H9 (cell line): ENCODE data around the gene GLRA2. TPM values are rescaled to one million over a fixed set of nuclear protein-coding genes. Genes with fewer than 3 reads are reported as not detected.

ENCODE experiments used
- DNase-seq: peaks from one replicate; pipeline ENCODE4 v3.0.0-alpha.2; 2017
- H2AFZ ChIP-seq: one replicate; pipeline ENCODE4 v1.6.1; 2013; ENCODE audit warnings: mild to moderate bottlenecking, low read length, control low read depth, moderate library complexity
- H2AK5ac ChIP-seq: 2 replicates; pipeline ENCODE4 v1.6.1; 2013; ENCODE audit warnings: low read length, control low read depth, mixed read lengths; ENCODE audit not compliant: insufficient read length
- H2BK120ac ChIP-seq: one replicate; pipeline ENCODE4 v1.6.1; 2013; ENCODE audit warnings: low read depth, mild to moderate bottlenecking, low read length, control low read depth, inconsistent platforms; ENCODE audit not compliant: poor library complexity, severe bottlenecking
- H2BK12ac ChIP-seq: 2 replicates; pipeline ENCODE4 v1.6.1; 2013; ENCODE audit warnings: low read length, control low read depth, mixed read lengths, low read depth; ENCODE audit not compliant: insufficient read length
- H2BK15ac ChIP-seq: 2 replicates; pipeline ENCODE4 v1.6.1; 2013; ENCODE audit warnings: low read depth, low read length, control low read depth
- H2BK20ac ChIP-seq: one replicate; pipeline ENCODE4 v1.6.1; 2013; ENCODE audit warnings: low read depth, mild to moderate bottlenecking, low read length, control low read depth, inconsistent platforms; ENCODE audit not compliant: poor library complexity, severe bottlenecking
- H2BK5ac ChIP-seq: 2 replicates; pipeline ENCODE4 v1.6.1; 2013; ENCODE audit warnings: low read length, control low read depth, mixed read lengths; ENCODE audit not compliant: insufficient read length
- H3K14ac ChIP-seq: 2 replicates; pipeline ENCODE4 v1.6.1; 2013; ENCODE audit warnings: low read length, control low read depth; ENCODE audit not compliant: insufficient read depth
- H3K18ac ChIP-seq: 2 replicates; pipeline ENCODE4 v1.6.1; 2013; ENCODE audit warnings: low read depth, mild to moderate bottlenecking, mixed read lengths, low read length, control low read depth; ENCODE audit not compliant: insufficient read length
- H3K23ac ChIP-seq: 2 replicates; pipeline ENCODE4 v1.6.1; 2013; ENCODE audit warnings: low read length, control low read depth, mixed read lengths, low read depth; ENCODE audit not compliant: insufficient read length
- H3K23me2 ChIP-seq: 2 replicates; pipeline ENCODE4 v1.6.1; 2013; ENCODE audit warnings: low read depth, mild to moderate bottlenecking, mixed read lengths, low read length, control low read depth; ENCODE audit not compliant: insufficient read length, poor library complexity, severe bottlenecking
- H3K27ac ChIP-seq: 2 replicates; pipeline ENCODE4 v1.5.1; 2013; ENCODE audit warnings: low read length, control low read depth, mixed read lengths, low read depth; ENCODE audit not compliant: insufficient read length
- H3K27me3 ChIP-seq: 2 replicates; pipeline ENCODE4 v1.6.1; 2013; ENCODE audit warnings: low read length, control low read depth, inconsistent platforms; ENCODE audit not compliant: insufficient read depth
- H3K4ac ChIP-seq: 2 replicates; pipeline ENCODE4 v1.6.1; 2013; ENCODE audit warnings: low read depth, mild to moderate bottlenecking, control low read depth, inconsistent platforms, low read length, moderate library complexity
- H3K4me1 ChIP-seq: 2 replicates; pipeline ENCODE4 v1.6.1; 2013; ENCODE audit warnings: low read length, control low read depth, inconsistent platforms; ENCODE audit not compliant: insufficient read depth
- H3K4me2 ChIP-seq: 2 replicates; pipeline ENCODE4 v1.6.1; 2013; ENCODE audit warnings: low read length, control low read depth, mixed read lengths; ENCODE audit not compliant: insufficient read length, insufficient read depth
- H3K56ac ChIP-seq: 2 replicates; pipeline ENCODE4 v1.6.1; 2013; ENCODE audit warnings: low read depth, mild to moderate bottlenecking, mixed read lengths, low read length, control low read depth; ENCODE audit not compliant: insufficient read length
- H3K79me1 ChIP-seq: 2 replicates; pipeline ENCODE4 v1.6.1; 2013; ENCODE audit warnings: low read depth, mild to moderate bottlenecking, moderate library complexity, low read length, control low read depth, inconsistent platforms; ENCODE audit not compliant: insufficient read depth, poor library complexity, severe bottlenecking
- H3K79me2 ChIP-seq: 2 replicates; pipeline ENCODE4 v1.6.1; 2013; ENCODE audit warnings: low read length, control low read depth, inconsistent platforms; ENCODE audit not compliant: insufficient read depth
- H3K9ac ChIP-seq: 2 replicates; pipeline ENCODE4 v1.6.1; 2013; ENCODE audit warnings: low read length, control low read depth, mixed read lengths; ENCODE audit not compliant: insufficient read length; ENCODE audit errors: extremely low read depth
- H3K9me3 ChIP-seq: one replicate; pipeline ENCODE4 v1.6.1; 2013; ENCODE audit warnings: low read depth, low read length, inconsistent platforms; ENCODE audit not compliant: control insufficient read depth
- H3T11ph ChIP-seq: one replicate; pipeline ENCODE4 v1.6.1; 2013; ENCODE audit warnings: mild to moderate bottlenecking, low read length, control low read depth, inconsistent platforms
- H4K20me1 ChIP-seq: one replicate; pipeline ENCODE4 v1.6.1; 2013; ENCODE audit not compliant: control insufficient read depth, insufficient read length, insufficient read depth
- H4K5ac ChIP-seq: 2 replicates; pipeline ENCODE4 v1.6.1; 2013; ENCODE audit warnings: low read depth, mild to moderate bottlenecking, mixed read lengths, low read length, control low read depth; ENCODE audit not compliant: insufficient read length
- H4K8ac ChIP-seq: replicated peaks from 2 replicates; pipeline ENCODE4 v1.6.1; 2013; ENCODE audit warnings: low read length, control low read depth, mixed read lengths, low read depth; ENCODE audit not compliant: insufficient read length
- H4K91ac ChIP-seq: 2 replicates; pipeline ENCODE4 v1.6.1; 2013; ENCODE audit warnings: low read depth, mild to moderate bottlenecking, moderate library complexity, mixed read lengths, low read length, control low read depth; ENCODE audit not compliant: insufficient read length
- H3K27ac Mint-ChIP-seq, 3 experiments: 2 replicates in 2 of 3; 3 replicates in 1 of 3; pipeline ENCODE4 v1.8.0; 2020 to 2021; ENCODE audit warnings: mixed read lengths in 3 of 3, mild to moderate bottlenecking in 1 of 3, moderate library complexity in 1 of 3
- H3K27me3 Mint-ChIP-seq: 2 replicates; pipeline ENCODE4 v1.8.0; 2021; ENCODE audit warnings: low read depth, mild to moderate bottlenecking, moderate library complexity, mixed read lengths
- H3K36me3 Mint-ChIP-seq, 3 experiments: 2 replicates in 2 of 3; 3 replicates in 1 of 3; pipeline ENCODE4 v1.8.0; 2020 to 2021; ENCODE audit warnings: low read depth in 3 of 3, mixed read lengths in 3 of 3; ENCODE audit not compliant: insufficient read depth in 1 of 3
- H3K4me1 Mint-ChIP-seq, 2 experiments: 2 replicates each; pipeline ENCODE4 v1.8.0; 2020; ENCODE audit warnings: mixed read lengths in 2 of 2
- H3K4me3 Mint-ChIP-seq, 2 experiments: 2 replicates in 1 of 2; 3 replicates in 1 of 2; pipeline ENCODE4 v1.8.0; 2020 to 2021; ENCODE audit warnings: mild to moderate bottlenecking in 2 of 2, mixed read lengths in 2 of 2, moderate library complexity in 1 of 2
- H3K9me3 Mint-ChIP-seq, 2 experiments: 2 replicates in 1 of 2; 3 replicates in 1 of 2; pipeline ENCODE4 v1.8.0; 2020; ENCODE audit warnings: mild to moderate bottlenecking in 2 of 2, mixed read lengths in 2 of 2, moderate library complexity in 1 of 2
- WGBS: extraction: QIAGEN DNeasy Blood & Tissue Kit; methylation state at CpG from one replicate; pipeline ENCODE4 v1.1.7; 2013; ENCODE audit warnings: missing lambda C conversion rate, low lambda C conversion rate, mixed read lengths; ENCODE audit not compliant: insufficient read length; ENCODE audit errors: extremely low coverage; 5-methylcytosine and 5-hydroxymethylcytosine counted together
- total RNA-seq: library from RNA; stranded (reverse); gene quantifications from 2 replicates; pipeline ENCODE4 v1.2.1, GENCODE V29; 2021
- TF ChIP-seq, protein P1 (sequence below): fragments of 200-600 bp; sonication (generic); conservative IDR thresholded peaks from 3 replicates; pipeline ENCODE4 v1.8.0; 2021; ENCODE audit warnings: antibody characterized with exemption, mild to moderate bottlenecking

The GLRA2 gene
- total RNA-seq, 1 experiment from 2014 or later, result not detected

DNA sequence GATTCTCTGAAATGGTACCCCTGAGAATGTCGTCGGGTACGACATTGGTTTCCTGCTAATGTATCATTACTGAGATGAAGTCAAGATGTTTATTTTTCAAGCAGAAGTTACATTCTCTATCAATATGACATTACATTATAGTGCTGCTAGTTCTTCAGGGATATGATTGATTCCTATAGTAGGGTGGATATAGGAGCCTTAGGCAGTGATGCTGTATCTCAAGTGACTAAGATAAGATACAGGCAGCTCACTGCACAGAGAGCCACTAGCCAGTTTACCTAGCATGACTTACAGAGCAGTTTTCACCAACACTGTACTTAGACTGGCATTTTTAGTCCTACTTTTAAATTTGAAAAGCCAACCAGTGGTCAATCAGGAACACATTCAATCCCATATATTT lies 188.6 kb downstream of the GLRA2 start:
- Mint-ChIP-seq H3K36me3 (no peaks in the 10 kb centered on the region), H3K27ac (no peak overlapping the region; a peak in 1 of 7 replicates), H3K27me3 (no peaks in the 10 kb centered on the region), H3K4me3 (no peak overlapping the region), H3K4me1 (no peaks in the 10 kb centered on the region), H3K9me3 (peaks cover 61 to 63% of the 10 kb centered on the region in 2 experiments)
- no peak overlapping the region for H4K91ac ChIP-seq
- H3K27ac ChIP-seq, result no peak overlapping the region
- H3K79me1 ChIP-seq, result no peaks in the 10 kb centered on the region
- no peak overlapping the region for H2AK5ac ChIP-seq
- DNase-seq, result no peak
- H2BK20ac ChIP-seq, result no peak overlapping the region
- no peaks in the 10 kb centered on the region for H3K9me3 ChIP-seq
- no peak overlapping the region for H2BK15ac ChIP-seq
- H3K9ac ChIP-seq, result no peak overlapping the region
- no CpG with 5 or more reads among the region's 3 CpGs for WGBS
- no peak overlapping the region for H3K23ac ChIP-seq
- no peaks in the 10 kb centered on the region for H3K4me1 ChIP-seq
- no peak overlapping the region for H4K5ac ChIP-seq
- no peaks in the 10 kb centered on the region for H3K79me2 ChIP-seq
- no peak overlapping the region for H3K56ac ChIP-seq
- H4K20me1 ChIP-seq, result no peaks in the 10 kb centered on the region
- H2AFZ ChIP-seq, result no peak overlapping the region
- no peak overlapping the region for H2BK120ac ChIP-seq
- no peak overlapping the region for H3K14ac ChIP-seq
- TF ChIP-seq, protein P1, sequence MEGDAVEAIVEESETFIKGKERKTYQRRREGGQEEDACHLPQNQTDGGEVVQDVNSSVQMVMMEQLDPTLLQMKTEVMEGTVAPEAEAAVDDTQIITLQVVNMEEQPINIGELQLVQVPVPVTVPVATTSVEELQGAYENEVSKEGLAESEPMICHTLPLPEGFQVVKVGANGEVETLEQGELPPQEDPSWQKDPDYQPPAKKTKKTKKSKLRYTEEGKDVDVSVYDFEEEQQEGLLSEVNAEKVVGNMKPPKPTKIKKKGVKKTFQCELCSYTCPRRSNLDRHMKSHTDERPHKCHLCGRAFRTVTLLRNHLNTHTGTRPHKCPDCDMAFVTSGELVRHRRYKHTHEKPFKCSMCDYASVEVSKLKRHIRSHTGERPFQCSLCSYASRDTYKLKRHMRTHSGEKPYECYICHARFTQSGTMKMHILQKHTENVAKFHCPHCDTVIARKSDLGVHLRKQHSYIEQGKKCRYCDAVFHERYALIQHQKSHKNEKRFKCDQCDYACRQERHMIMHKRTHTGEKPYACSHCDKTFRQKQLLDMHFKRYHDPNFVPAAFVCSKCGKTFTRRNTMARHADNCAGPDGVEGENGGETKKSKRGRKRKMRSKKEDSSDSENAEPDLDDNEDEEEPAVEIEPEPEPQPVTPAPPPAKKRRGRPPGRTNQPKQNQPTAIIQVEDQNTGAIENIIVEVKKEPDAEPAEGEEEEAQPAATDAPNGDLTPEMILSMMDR, result no peak
- no peak overlapping the region for H3T11ph ChIP-seq
- H3K23me2 ChIP-seq, result no peaks in the 10 kb centered on the region
- H4K8ac ChIP-seq, result no peak overlapping the region
- no peak overlapping the region for H2BK5ac ChIP-seq
- no peak overlapping the region for H3K18ac ChIP-seq
- no peaks in the 10 kb centered on the region for H3K27me3 ChIP-seq
- H3K4me2 ChIP-seq, result no peak overlapping the region
- no peak overlapping the region for H3K4ac ChIP-seq
- H2BK12ac ChIP-seq, result no peak overlapping the region
